ENCODE measurements around the gene GPC5. TPM values are rescaled to one million over a fixed set of nuclear protein-coding genes. Genes with fewer than 3 reads are reported as not detected.

Gene GPC5
- total and polyA plus RNA-seq, 4 donors, result 0.51 to 22.4 (median 2.0) TPM

GRCh38 chr13:92913840-92914239 is 1515.4 kb downstream of the GPC5 start:
- no peaks in the 10 kb centered on the region for H3K9me3 ChIP-seq (ENCODE audit: control insufficient read depth in 4 of 4, low read length in 3 of 4)
- TF ChIP-seq FOXA2 (IDR thresholded peaks at IDR 0.05) (no peak), SP1 (IDR thresholded peaks at IDR 0.05) (no peak), CTCF (IDR thresholded peaks at IDR 0.05; ENCODE audit: low read depth, low read length, missing input control) (no peak), REST (IDR thresholded peaks at IDR 0.05) (no peak), RXRA (IDR thresholded peaks at IDR 0.05) (no peak), RAD21 (IDR thresholded peaks at IDR 0.05) (no peak), FOXA1 (IDR thresholded peaks at IDR 0.05) (no peak), ZBTB33 (IDR thresholded peaks at IDR 0.05) (no peak), GABPA (IDR thresholded peaks at IDR 0.05 in 1 of 2, conservative IDR thresholded peaks at IDR 0.05 in 1 of 2) (no peak), JUND (IDR thresholded peaks at IDR 0.05) (no peak), TAF1 (conservative IDR thresholded peaks at IDR 0.05) (no peak), EGR1 (IDR thresholded peaks at IDR 0.05; ENCODE audit: low read depth in 2 of 2) (no peak), NR2F2 (IDR thresholded peaks at IDR 0.05) (no peak), HNF4A (conservative IDR thresholded peaks at IDR 0.05) (no peak), MAX (IDR thresholded peaks at IDR 0.05) (no peak), HNF4G (IDR thresholded peaks at IDR 0.05) (no peak), YY1 (IDR thresholded peaks at IDR 0.05) (no peak)
- TF ChIP-seq, protein P1, sequence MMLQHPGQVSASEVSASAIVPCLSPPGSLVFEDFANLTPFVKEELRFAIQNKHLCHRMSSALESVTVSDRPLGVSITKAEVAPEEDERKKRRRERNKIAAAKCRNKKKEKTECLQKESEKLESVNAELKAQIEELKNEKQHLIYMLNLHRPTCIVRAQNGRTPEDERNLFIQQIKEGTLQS (IDR thresholded peaks at IDR 0.05), result no peak
- H3K9ac ChIP-seq (ENCODE audit: low read depth in 1 of 2, low read length in 2 of 2), result no peak overlapping the region
- no peak for DNase-seq (ENCODE audit: low spot score)
- no peaks in the 10 kb centered on the region for H3K27me3 ChIP-seq (ENCODE audit: control insufficient read depth in 4 of 4, insufficient read depth in 4 of 4, low read length in 3 of 4)
- H3K4me3 ChIP-seq (ENCODE audit: low read depth in 1 of 3, low read length in 3 of 3), result no peak overlapping the region
- 88% methylated on average over 1 of the region's 1 CpG for WGBS
- no peaks in the 10 kb centered on the region for H3K36me3 ChIP-seq (ENCODE audit: control insufficient read depth in 4 of 4, insufficient read depth in 3 of 4, low read depth in 1 of 4, low read length in 3 of 4)
- no peaks in the 10 kb centered on the region for H3K4me1 ChIP-seq (ENCODE audit: control insufficient read depth in 4 of 4, insufficient read depth in 4 of 4, low read length in 3 of 4)
- H3K27ac ChIP-seq (ENCODE audit: low read depth in 1 of 2, low read length in 2 of 2), result no peak overlapping the region

Small RNA genes lying within 50 kb of the gene (small RNA-seq; reads per million reads assigned to genes)
- gene AL356737.1 (not detected), gene FABP5P4 (not detected), gene MIR548AS (not detected), gene RNU4ATAC3P (not detected)

Other genes with a start within 250 kb of the GPC5 start
- 1 to 10 TPM; 6.1 to 7.7 TPM for gene MIR17HG, start 50.9 kb upstream of the GPC5 start, total RNA-seq
- 1 to 10 TPM in 1 of 2 donors, under 1 TPM in 1; 0.27 to 2.7 TPM for gene MIR17HG, start 50.9 kb upstream of the GPC5 start, polyA plus RNA-seq